GM12875 (cell line): Measurements from ENCODE around the gene HLA-G.

ENCODE experiments used
- H3K4me3 ChIP-seq: one replicate; pipeline ENCODE4 v1.5.1; 2011; ENCODE audit warnings: low read depth, low read length, control low read depth
- TF ChIP-seq, protein P1 (sequence below): IDR thresholded peaks from 2 replicates; pipeline ENCODE4 v1.5.1; 2011; ENCODE audit warnings: low read depth, mild to moderate bottlenecking, control low read depth, inconsistent platforms, low read length, moderate library complexity, borderline replicate concordance; ENCODE audit not compliant: insufficient read depth

Gene HLA-G

GRCh38 chr6:29793036-29793356, 34.6 kb upstream of the HLA-G start:
- no peak overlapping the region for H3K4me3 ChIP-seq
- TF ChIP-seq, protein P1, sequence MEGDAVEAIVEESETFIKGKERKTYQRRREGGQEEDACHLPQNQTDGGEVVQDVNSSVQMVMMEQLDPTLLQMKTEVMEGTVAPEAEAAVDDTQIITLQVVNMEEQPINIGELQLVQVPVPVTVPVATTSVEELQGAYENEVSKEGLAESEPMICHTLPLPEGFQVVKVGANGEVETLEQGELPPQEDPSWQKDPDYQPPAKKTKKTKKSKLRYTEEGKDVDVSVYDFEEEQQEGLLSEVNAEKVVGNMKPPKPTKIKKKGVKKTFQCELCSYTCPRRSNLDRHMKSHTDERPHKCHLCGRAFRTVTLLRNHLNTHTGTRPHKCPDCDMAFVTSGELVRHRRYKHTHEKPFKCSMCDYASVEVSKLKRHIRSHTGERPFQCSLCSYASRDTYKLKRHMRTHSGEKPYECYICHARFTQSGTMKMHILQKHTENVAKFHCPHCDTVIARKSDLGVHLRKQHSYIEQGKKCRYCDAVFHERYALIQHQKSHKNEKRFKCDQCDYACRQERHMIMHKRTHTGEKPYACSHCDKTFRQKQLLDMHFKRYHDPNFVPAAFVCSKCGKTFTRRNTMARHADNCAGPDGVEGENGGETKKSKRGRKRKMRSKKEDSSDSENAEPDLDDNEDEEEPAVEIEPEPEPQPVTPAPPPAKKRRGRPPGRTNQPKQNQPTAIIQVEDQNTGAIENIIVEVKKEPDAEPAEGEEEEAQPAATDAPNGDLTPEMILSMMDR = no peak

DNA sequence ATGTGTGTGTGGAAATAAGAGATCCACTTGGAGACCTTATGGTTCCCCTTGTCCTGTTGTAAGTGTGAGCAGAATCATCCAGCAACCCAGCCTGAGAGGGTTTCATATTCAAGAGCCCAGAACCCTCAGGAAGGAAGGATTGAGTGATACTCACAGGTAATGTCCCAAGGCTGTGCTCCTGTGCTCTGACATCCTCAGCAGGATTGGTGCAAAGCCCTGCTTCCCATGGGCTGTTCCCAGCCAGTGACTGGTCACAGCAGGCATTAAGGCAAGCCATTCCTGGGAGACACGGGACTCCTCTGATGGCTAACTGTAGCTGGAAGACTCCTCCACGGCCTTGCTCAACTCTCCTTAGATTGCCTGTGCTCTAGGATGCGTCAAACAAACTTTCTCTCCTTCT, 33.8 kb upstream of the HLA-G start:
- no peak overlapping the region for H3K4me3 ChIP-seq
- TF ChIP-seq, protein P1 = no peak

DNA sequence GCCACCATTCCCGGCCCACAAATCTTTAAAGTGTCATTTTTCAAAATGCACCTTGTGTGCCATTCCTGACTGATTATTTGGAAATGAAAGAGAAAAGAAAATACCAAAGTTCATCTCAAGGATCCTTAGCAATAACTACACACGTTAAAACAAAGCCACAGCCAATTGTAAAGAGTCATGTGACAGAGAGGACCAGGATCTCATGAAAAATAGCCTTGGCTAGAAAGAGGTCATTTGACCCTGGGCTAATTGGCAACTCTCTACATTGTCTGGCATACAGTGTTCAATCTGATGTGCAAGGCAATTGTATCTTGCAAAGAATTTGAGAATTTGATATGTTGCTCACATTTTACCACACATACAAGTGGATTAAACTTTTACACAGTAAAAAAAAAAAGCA, 31.6 kb upstream of the HLA-G start:
- no peak overlapping the region for H3K4me3 ChIP-seq
- TF ChIP-seq, protein P1 = no peak

DNA sequence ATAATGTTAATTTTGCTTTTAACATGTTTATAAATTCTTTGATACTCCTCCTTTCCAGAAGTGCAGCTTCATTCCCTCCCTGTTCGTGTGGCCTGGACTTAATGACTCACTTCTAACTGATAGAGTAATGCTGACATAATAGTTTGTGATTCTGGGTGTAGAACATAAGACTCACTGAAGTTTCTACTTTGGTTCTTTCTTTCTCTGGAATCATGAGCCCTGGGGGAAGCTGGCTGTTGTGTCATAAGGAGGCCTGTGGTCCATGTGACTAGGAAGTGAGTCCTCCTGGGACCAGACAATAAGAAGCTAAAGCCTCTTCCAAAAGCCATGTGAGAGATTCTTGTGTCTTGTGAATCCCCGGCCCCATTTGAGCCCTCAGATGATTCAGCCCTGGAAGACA, 30.5 kb upstream of the HLA-G start:
- TF ChIP-seq, protein P1 = no peak

DNA sequence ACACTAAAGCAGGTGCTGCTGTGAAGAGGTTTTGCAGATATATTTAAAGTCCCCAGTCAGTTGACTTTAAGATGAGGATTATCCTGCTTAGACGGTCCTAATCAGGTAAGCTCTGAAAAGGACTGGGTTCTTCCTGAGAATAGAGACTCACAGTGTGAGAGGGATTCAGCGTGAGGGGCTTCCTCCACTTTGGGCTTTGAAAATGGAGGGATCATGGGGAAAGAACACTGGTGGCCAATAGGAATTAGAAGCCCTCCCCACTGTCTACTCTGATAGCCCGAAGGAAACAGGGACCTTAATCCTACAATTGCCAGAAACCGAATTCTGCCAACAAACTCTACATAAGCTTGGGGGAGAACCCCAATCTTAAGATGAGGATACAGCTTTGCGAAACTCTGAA, 29.7 kb upstream of the HLA-G start:
- no peak overlapping the region for H3K4me3 ChIP-seq
- TF ChIP-seq, protein P1 = no peak

More for the DNA sequence above, 30.5 kb upstream of the HLA-G start:
- no peak overlapping the region for H3K4me3 ChIP-seq

DNA sequence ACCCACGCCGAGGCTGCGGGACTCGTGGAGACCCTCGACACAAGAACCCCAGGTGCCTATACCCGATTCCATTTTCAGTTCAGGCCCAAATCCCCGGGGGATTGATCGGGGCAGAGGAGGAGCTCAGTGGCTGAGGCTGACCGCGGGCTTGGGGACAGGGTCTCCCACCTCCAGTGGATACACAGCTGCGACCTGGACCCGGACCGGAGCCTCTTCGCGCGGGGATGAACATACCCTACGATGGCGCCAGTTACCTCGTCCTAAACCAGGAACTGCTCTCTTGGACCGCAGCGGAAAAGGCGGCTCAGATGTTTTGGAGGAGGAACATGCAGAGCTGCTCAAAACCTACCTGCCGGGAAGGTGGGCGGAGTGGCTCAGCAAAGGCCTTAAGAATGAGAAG, 27.4 kb upstream of the HLA-G start:
- TF ChIP-seq, protein P1 = no peak
- H3K4me3 ChIP-seq = no peak overlapping the region

- TF ChIP-seq, protein P1 = no peak
- H3K4me3 ChIP-seq = no peak overlapping the region
Observed at GRCh38 chr6:29806387-29806786, 21.2 kb upstream of the HLA-G start.
